Upper lobe of left lung (tissue), 6 donors: Measurements from ENCODE around the gene FER. TPM values are rescaled to one million over a fixed set of nuclear protein-coding genes. Genes with fewer than 3 reads are reported as not detected.

Experiments used
- ATAC-seq, 2 donors: fragments of 200-7000 bp; cut with Tn5 transposase; one replicate each; pipeline ENCODE4 v1.9.1; 2022; ENCODE audit warnings: mild to moderate bottlenecking in 2 of 2, moderate library complexity in 2 of 2; ENCODE audit not compliant: low FRiP score in 2 of 2
- DNase-seq, 2 donors: peaks; one replicate each; pipeline ENCODE4 v3.0.0-alpha.2; 2019 to 2020
- H3K27ac ChIP-seq, 4 donors: fragments of 200-600 bp; sonication (generic); one replicate each; pipeline ENCODE4 v1.5.1; 2016 to 2019
- H3K27me3 ChIP-seq, 4 donors: fragments of 200-600 bp; sonication (generic); one replicate each; pipeline ENCODE4 v1.5.1; 2017 to 2019
- H3K36me3 ChIP-seq, 4 donors: fragments of 200-600 bp; sonication (generic); one replicate each; pipeline ENCODE4 v1.5.1; 2016 to 2019
- H3K4me1 ChIP-seq, 4 donors: fragments of 200-600 bp; sonication (generic); one replicate each; pipeline ENCODE4 v1.5.1; 2018 to 2019
- H3K4me3 ChIP-seq, 4 donors: fragments of 200-600 bp; sonication (generic); one replicate each; pipeline ENCODE4 v1.5.1; 2017 to 2019; ENCODE audit warnings: mild to moderate bottlenecking in 2 of 4, moderate library complexity in 1 of 4
- H3K9me3 ChIP-seq, 4 donors: fragments of 200-600 bp; sonication (generic); one replicate each; pipeline ENCODE4 v1.5.1; 2018 to 2019
- EP300 ChIP-seq, 4 donors: sonication (generic); formaldehyde crosslinking; IDR thresholded peaks; one replicate each; pipeline ENCODE4 v1.5.1; 2017; ENCODE audit warnings: antibody characterized with exemption in 4 of 4, control low read depth in 2 of 4
- POLR2A ChIP-seq, 4 donors: fragments of 450-650 bp; IDR thresholded peaks; one replicate each; pipeline ENCODE4 v1.5.1; 2016 to 2017; ENCODE audit warnings: antibody characterized with exemption in 4 of 4, mild to moderate bottlenecking in 2 of 4
- POLR2AphosphoS5 ChIP-seq, 2 donors: sonication (generic); formaldehyde crosslinking; IDR thresholded peaks; one replicate each; pipeline ENCODE4 v1.5.1; 2017; ENCODE audit warnings: antibody characterized with exemption in 2 of 2
- WGBS, 2 donors: methylation state at CpG; one replicate each; pipeline ENCODE4 v1.1.5; 2017 to 2018; 5-methylcytosine and 5-hydroxymethylcytosine counted together
- total RNA-seq, 6 donors: library from RNA; depleted of rRNA in 4 of 6; stranded (reverse); fragments of >200 nt in 4 of 6; gene quantifications; one replicate each; pipeline versions ENCODE4 v1.1.0 to v1.2.1, GENCODE V29; 2016 to 2021
- TF ChIP-seq, protein P1 (sequence below), 6 experiments: fragments of 450-650 bp in 4 of 6; fragments of 200-600 bp in 2 of 6; sonication (generic) in 2 of 6; IDR thresholded peaks; one replicate each; pipeline ENCODE4 v1.5.1; 2016 to 2019; ENCODE audit warnings: antibody characterized with exemption in 6 of 6
- donor health status: DM: no; HTN: no; CAD: no; lungs with moderate emphysema.
- donor health status: DM: no; HTN: yes; CAD: no; lungs with severe emphysema.

Gene FER
- total RNA-seq, 6 donors from 2014 or later = 17.6 to 55.5 (median 27.9) TPM

DNA sequence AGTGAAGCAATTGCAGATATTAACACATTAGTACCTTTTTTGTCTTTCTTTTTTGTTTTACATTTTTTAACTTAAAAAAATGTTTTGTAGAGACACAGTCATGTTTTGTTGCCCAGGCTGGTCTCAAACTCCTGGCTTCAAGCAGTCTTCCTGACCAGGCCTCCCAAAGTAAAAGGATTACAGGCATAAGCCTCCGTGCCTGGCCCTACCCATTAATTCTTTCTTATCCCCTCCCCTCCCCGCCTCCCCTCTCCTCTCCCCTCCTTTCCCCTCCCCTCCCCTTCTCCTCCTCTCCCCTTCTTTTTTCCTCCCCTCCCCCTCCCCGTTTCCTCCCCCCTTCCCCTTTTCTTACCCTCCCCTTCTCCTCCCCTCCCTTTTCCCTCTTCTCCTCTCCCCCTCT lies 182.4 kb downstream of the FER start:
- TF ChIP-seq EP300 (IDR thresholded peaks at IDR 0.05) = no peak
- TF ChIP-seq POLR2AphosphoS5 (IDR thresholded peaks at IDR 0.05) = no peak
- TF ChIP-seq, protein P1, sequence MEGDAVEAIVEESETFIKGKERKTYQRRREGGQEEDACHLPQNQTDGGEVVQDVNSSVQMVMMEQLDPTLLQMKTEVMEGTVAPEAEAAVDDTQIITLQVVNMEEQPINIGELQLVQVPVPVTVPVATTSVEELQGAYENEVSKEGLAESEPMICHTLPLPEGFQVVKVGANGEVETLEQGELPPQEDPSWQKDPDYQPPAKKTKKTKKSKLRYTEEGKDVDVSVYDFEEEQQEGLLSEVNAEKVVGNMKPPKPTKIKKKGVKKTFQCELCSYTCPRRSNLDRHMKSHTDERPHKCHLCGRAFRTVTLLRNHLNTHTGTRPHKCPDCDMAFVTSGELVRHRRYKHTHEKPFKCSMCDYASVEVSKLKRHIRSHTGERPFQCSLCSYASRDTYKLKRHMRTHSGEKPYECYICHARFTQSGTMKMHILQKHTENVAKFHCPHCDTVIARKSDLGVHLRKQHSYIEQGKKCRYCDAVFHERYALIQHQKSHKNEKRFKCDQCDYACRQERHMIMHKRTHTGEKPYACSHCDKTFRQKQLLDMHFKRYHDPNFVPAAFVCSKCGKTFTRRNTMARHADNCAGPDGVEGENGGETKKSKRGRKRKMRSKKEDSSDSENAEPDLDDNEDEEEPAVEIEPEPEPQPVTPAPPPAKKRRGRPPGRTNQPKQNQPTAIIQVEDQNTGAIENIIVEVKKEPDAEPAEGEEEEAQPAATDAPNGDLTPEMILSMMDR (IDR thresholded peaks at IDR 0.05) = no peak
- TF ChIP-seq POLR2A (IDR thresholded peaks at IDR 0.05) = no peak
- DNase-seq (no peak), ATAC-seq (no peak)
- Histone ChIP-seq H3K27ac (no peak overlapping the region), H3K4me1 (no peaks in the 10 kb centered on the region), H3K9me3 (no peaks in the 10 kb centered on the region), H3K36me3 (no peaks in the 10 kb centered on the region), H3K27me3 (no peaks in the 10 kb centered on the region), H3K4me3 (no peak overlapping the region)
- WGBS, 2 donors = 96 to 100% methylated on average over 2 of the region's 3 CpGs

DNA sequence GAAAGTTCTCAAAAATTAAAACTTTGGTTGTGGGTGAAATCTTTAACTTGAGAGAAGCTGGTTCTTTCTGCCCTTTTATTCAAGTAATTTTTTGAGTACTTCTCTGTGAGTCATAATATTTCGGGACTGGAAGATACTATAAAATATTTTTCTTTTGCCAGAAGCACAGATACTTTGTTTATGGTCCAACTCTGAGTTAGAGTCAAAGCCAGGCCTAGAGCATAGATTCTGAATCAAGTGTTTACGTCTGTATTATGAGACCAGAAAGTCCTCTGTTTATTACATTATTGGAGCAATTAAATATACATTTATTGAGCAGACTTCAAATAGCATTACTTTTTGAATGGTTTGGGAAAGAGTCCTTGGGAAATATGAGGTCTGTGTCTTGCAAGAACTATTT lies 187.9 kb downstream of the FER start:
- DNase-seq (no peak), ATAC-seq (no peak)
- no peak overlapping the region for H3K27ac ChIP-seq
- TF ChIP-seq EP300 (IDR thresholded peaks at IDR 0.05) = no peak
- TF ChIP-seq, protein P1 (IDR thresholded peaks at IDR 0.05) = no peak
- TF ChIP-seq POLR2A (IDR thresholded peaks at IDR 0.05) = no peak
- no peak for TF ChIP-seq POLR2AphosphoS5 (IDR thresholded peaks at IDR 0.05)
- no peaks in the 10 kb centered on the region for H3K27me3 ChIP-seq
- no peaks in the 10 kb centered on the region for H3K36me3 ChIP-seq
- H3K9me3 ChIP-seq = no peaks in the 10 kb centered on the region
- H3K4me1 ChIP-seq = no peaks in the 10 kb centered on the region
- WGBS, 2 donors = 85 to 89% methylated on average over 2 of the region's 2 CpGs
- no peak overlapping the region for H3K4me3 ChIP-seq

DNA sequence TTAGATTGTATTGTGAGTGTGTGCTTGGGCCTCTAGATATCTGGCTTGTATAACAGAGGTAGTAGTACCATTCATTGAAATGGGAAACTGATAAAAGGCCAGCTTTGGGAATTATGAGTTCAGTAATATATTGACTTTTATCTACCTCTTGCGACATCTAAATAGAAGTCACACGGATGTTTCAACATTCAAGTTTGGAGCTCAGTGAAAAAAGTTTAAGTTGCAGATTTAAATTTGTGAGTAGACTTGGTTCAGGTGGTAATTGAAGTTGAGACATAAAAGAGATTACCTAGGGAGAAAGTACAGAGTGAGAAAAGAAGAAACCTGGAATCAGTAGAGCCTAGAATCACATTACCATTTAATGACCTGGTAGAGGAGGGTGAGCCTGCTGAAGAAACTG lies 189.5 kb downstream of the FER start:
- Histone ChIP-seq H3K9me3 (no peaks in the 10 kb centered on the region), H3K4me1 (no peaks in the 10 kb centered on the region), H3K27me3 (no peaks in the 10 kb centered on the region), H3K4me3 (no peak overlapping the region), H3K36me3 (no peaks in the 10 kb centered on the region), H3K27ac (no peak overlapping the region)
- WGBS, 2 donors = 79 to 93% methylated on average over 2 of the region's 2 CpGs
- ATAC-seq = no peak
- DNase-seq = no peak
- TF ChIP-seq POLR2A (IDR thresholded peaks at IDR 0.05) (no peak), POLR2AphosphoS5 (IDR thresholded peaks at IDR 0.05) (no peak), EP300 (IDR thresholded peaks at IDR 0.05) (no peak)
- TF ChIP-seq, protein P1 (IDR thresholded peaks at IDR 0.05) = no peak

DNA sequence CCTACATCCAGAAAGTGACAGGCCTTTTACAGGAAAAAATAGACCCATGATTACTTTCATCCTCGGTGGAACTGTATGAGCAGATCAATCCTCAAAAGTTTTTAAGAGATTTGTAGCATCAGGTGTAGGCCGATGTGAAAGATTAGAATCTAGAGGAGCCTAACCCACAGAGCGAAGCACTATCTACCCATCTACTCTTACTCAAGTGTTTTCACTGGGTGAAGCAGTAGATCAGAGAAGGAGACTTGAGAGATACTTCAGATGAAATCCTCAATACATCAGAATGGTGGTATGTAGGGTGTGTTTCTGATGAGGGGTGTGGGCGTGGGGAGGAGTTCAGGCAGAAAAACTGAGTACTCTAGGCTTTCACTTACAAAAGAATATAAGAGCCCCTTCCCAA lies 192.8 kb downstream of the FER start:
- TF ChIP-seq POLR2AphosphoS5 (IDR thresholded peaks at IDR 0.05) (no peak), POLR2A (IDR thresholded peaks at IDR 0.05) (no peak), EP300 (IDR thresholded peaks at IDR 0.05) (no peak)
- TF ChIP-seq, protein P1 (IDR thresholded peaks at IDR 0.05) = no peak
- DNase-seq = no peak

DNA sequence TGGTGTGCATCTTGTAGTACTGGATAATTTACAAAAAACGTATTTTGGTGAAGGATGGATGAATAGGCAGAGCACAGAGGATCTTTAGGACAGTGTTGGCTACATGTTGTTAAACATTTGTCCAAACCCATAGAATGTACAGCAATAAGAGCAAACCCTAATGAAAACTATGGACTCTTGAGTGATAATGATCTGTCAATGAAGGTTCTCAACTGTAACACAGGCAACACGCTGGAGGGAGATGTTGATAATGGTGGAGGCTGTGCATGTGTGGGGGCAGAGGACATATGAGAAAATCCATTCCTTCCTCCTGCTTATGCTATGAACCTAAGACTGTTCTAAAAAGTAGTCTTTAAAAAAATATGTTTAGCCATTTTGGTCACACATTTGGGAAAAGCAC lies 194.0 kb downstream of the FER start:
- H3K27me3 ChIP-seq = no peaks in the 10 kb centered on the region
- no peak for TF ChIP-seq POLR2A (IDR thresholded peaks at IDR 0.05)
- TF ChIP-seq POLR2AphosphoS5 (IDR thresholded peaks at IDR 0.05) = no peak
- TF ChIP-seq EP300 (IDR thresholded peaks at IDR 0.05) = no peak
- TF ChIP-seq, protein P1 (IDR thresholded peaks at IDR 0.05) = no peak
- no peaks in the 10 kb centered on the region for H3K4me1 ChIP-seq
- DNase-seq (no peak), ATAC-seq (no peak)
- H3K4me3 ChIP-seq = no peak overlapping the region
- H3K36me3 ChIP-seq = no peaks in the 10 kb centered on the region
- no peak overlapping the region for H3K27ac ChIP-seq
- WGBS, 2 donors = 82 to 83% methylated on average over 2 of the region's 2 CpGs
- no peaks in the 10 kb centered on the region for H3K9me3 ChIP-seq

More for the DNA sequence above, 192.8 kb downstream of the FER start:
- 68 to 81% methylated on average over 4 of the region's 4 CpGs for WGBS, 2 donors
- H3K27ac ChIP-seq = no peak overlapping the region
- no peaks in the 10 kb centered on the region for H3K4me1 ChIP-seq
- H3K27me3 ChIP-seq = no peaks in the 10 kb centered on the region
- ATAC-seq = no peak
- no peaks in the 10 kb centered on the region for H3K36me3 ChIP-seq
- H3K4me3 ChIP-seq = no peak overlapping the region
- no peaks in the 10 kb centered on the region for H3K9me3 ChIP-seq
